ENCODE measurements around the gene NBPF8.
"Not testable (repeated sequence)": the region's sequence is repeated elsewhere in the genome, so short reads cannot be mapped to it uniquely, and the experiment has no call there.

NBPF8 gene

GRCh38 chr1:120414911-120415480, at the start of gene NBPF8:
TSS of gene NBPF8 (plus strand) at chr1:120415035. CDS start at chr1:120436523, 21,488 bp downstream.
- DNase-seq: peak; percentile 15 to 48 (median 28)

GRCh38 chr1:120367709-120368108, 47.1 kb upstream of the NBPF8 start:
- not testable (repeated sequence) for DNase-seq

GRCh38 chr1:120386651-120387050, 28.2 kb upstream of the NBPF8 start:
- DNase-seq: not testable (repeated sequence)

- not testable (repeated sequence) for DNase-seq
Measured at GRCh38 chr1:120388597-120389126, 26.2 kb upstream of the NBPF8 start.

GRCh38 chr1:120391365-120391764, 23.5 kb upstream of the NBPF8 start:
- not testable (repeated sequence) for DNase-seq

GRCh38 chr1:120393316-120394232, 21.3 kb upstream of the NBPF8 start:
- not testable (repeated sequence) for DNase-seq

- DNase-seq: not testable (repeated sequence)
Measured at GRCh38 chr1:120405348-120405747, 9.5 kb upstream of the NBPF8 start.

GRCh38 chr1:120414451-120414850, 384 bp upstream of the NBPF8 start:
- DNase-seq: not testable (repeated sequence)

GRCh38 chr1:120415492-120415961, 692 bp downstream of the NBPF8 start:
- peak in 1 of 4 experiments; percentile 3 for DNase-seq

- DNase-seq: not testable (repeated sequence)
Measured at GRCh38 chr1:120425063-120425462, 10.2 kb downstream of the NBPF8 start.

GRCh38 chr1:120431626-120432025, 16.8 kb downstream of the NBPF8 start:
- DNase-seq: not testable (repeated sequence)

GRCh38 chr1:120433831-120434230, 19.0 kb downstream of the NBPF8 start:
- not testable (repeated sequence) for DNase-seq

GRCh38 chr1:120449124-120449523, 34.3 kb downstream of the NBPF8 start:
- DNase-seq: not testable (repeated sequence)
